HL-60 (cell line): ENCODE data around the gene AGBL3.
"Not testable (repeated sequence)": the region's sequence is repeated elsewhere in the genome, so short reads cannot be mapped to it uniquely, and the experiment has no call there.

Experiments used
- POLR2AphosphoS5 ChIP-seq: IDR thresholded peaks from 2 replicates; pipeline ENCODE4 v1.6.1; 2012; ENCODE audit warnings: low read depth
- TF ChIP-seq, protein P1 (sequence below): IDR thresholded peaks from one replicate; pipeline ENCODE4 v1.5.1; 2011; ENCODE audit warnings: low read length, control low read depth, inconsistent platforms; ENCODE audit not compliant: insufficient read depth
- TF ChIP-seq, protein P2 (sequence below): IDR thresholded peaks from 2 replicates; pipeline ENCODE4 v1.6.1; 2012; ENCODE audit warnings: low read depth; ENCODE audit not compliant: insufficient replicate concordance

DNA sequence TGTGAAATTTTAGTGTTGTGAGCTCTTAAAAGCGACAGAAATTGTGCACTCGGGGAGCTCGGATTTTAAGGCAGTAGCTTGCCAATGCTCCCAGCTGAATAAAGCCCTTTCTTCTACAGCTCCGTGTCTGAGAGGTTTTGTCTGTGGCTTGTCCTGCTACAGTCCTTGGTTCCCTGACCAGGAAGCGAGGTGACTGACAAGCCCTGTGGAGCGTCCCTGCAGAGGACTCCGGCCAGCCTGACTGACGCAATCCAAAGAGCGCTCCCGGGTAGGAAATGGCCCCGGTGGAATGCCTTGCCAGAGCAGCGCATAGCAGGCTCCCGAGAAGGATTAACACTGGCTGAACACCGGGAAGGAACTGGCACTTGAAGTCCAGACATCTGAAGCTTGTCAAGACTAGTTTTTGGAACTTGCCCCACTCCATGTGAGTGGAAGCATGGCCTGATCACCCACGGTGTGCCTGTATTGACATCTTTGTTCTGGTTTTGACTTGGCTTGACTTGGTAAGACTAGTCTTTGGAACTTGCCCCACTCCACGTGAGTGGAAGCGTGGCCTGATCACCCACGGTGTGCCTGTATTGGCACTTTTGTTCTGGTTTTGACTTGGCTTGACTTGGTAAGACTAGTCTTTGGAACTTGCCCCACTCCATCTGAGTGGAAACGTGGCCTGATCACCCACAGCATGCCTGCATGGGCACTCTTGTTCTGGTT, 185.4 kb downstream of the AGBL3 start:
- TF ChIP-seq, protein P1, sequence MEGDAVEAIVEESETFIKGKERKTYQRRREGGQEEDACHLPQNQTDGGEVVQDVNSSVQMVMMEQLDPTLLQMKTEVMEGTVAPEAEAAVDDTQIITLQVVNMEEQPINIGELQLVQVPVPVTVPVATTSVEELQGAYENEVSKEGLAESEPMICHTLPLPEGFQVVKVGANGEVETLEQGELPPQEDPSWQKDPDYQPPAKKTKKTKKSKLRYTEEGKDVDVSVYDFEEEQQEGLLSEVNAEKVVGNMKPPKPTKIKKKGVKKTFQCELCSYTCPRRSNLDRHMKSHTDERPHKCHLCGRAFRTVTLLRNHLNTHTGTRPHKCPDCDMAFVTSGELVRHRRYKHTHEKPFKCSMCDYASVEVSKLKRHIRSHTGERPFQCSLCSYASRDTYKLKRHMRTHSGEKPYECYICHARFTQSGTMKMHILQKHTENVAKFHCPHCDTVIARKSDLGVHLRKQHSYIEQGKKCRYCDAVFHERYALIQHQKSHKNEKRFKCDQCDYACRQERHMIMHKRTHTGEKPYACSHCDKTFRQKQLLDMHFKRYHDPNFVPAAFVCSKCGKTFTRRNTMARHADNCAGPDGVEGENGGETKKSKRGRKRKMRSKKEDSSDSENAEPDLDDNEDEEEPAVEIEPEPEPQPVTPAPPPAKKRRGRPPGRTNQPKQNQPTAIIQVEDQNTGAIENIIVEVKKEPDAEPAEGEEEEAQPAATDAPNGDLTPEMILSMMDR = not testable (repeated sequence)
- TF ChIP-seq, protein P2, sequence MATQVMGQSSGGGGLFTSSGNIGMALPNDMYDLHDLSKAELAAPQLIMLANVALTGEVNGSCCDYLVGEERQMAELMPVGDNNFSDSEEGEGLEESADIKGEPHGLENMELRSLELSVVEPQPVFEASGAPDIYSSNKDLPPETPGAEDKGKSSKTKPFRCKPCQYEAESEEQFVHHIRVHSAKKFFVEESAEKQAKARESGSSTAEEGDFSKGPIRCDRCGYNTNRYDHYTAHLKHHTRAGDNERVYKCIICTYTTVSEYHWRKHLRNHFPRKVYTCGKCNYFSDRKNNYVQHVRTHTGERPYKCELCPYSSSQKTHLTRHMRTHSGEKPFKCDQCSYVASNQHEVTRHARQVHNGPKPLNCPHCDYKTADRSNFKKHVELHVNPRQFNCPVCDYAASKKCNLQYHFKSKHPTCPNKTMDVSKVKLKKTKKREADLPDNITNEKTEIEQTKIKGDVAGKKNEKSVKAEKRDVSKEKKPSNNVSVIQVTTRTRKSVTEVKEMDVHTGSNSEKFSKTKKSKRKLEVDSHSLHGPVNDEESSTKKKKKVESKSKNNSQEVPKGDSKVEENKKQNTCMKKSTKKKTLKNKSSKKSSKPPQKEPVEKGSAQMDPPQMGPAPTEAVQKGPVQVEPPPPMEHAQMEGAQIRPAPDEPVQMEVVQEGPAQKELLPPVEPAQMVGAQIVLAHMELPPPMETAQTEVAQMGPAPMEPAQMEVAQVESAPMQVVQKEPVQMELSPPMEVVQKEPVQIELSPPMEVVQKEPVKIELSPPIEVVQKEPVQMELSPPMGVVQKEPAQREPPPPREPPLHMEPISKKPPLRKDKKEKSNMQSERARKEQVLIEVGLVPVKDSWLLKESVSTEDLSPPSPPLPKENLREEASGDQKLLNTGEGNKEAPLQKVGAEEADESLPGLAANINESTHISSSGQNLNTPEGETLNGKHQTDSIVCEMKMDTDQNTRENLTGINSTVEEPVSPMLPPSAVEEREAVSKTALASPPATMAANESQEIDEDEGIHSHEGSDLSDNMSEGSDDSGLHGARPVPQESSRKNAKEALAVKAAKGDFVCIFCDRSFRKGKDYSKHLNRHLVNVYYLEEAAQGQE = not testable (repeated sequence)
- TF ChIP-seq POLR2AphosphoS5 = not testable (repeated sequence)
